HG03135 (cell line): ENCODE data around the gene WFIKKN2.

ENCODE experiments used
- ATAC-seq: cut with Tn5 transposase; IDR thresholded peaks from one replicate; pipeline ENCODE4 v1.9.1; 2021; ENCODE audit warnings: mild to moderate bottlenecking, moderate library complexity; ENCODE audit not compliant: unreplicated experiment

The WFIKKN2 gene

GRCh38 chr17:50807675-50808074 is 27.7 kb upstream of the WFIKKN2 start:
- no peak for ATAC-seq

GRCh38 chr17:50808413-50808812 is 27.0 kb upstream of the WFIKKN2 start:
- no peak for ATAC-seq

GRCh38 chr17:50808888-50809287 is 26.5 kb upstream of the WFIKKN2 start:
- no peak for ATAC-seq

- ATAC-seq = no peak
Measured at GRCh38 chr17:50813583-50813982, 21.8 kb upstream of the WFIKKN2 start.

GRCh38 chr17:50815400-50815799 is 20.0 kb upstream of the WFIKKN2 start:
- no peak for ATAC-seq

GRCh38 chr17:50816271-50816670 is 19.1 kb upstream of the WFIKKN2 start:
- no peak for ATAC-seq

- ATAC-seq = no peak
Measured at GRCh38 chr17:50816771-50817751, 18.3 kb upstream of the WFIKKN2 start.

GRCh38 chr17:50817838-50818237 is 17.5 kb upstream of the WFIKKN2 start:
- ATAC-seq = no peak

GRCh38 chr17:50818261-50818660 is 17.1 kb upstream of the WFIKKN2 start:
- no peak for ATAC-seq

- ATAC-seq = no peak
Measured at GRCh38 chr17:50818921-50819657, 16.3 kb upstream of the WFIKKN2 start.

GRCh38 chr17:50820651-50821050 is 14.7 kb upstream of the WFIKKN2 start:
- no peak for ATAC-seq

GRCh38 chr17:50822550-50822949 is 12.8 kb upstream of the WFIKKN2 start:
- no peak for ATAC-seq

GRCh38 chr17:50824429-50824828 is 11.0 kb upstream of the WFIKKN2 start:
- ATAC-seq = no peak

- no peak for ATAC-seq
Measured at GRCh38 chr17:50825188-50825587, 10.2 kb upstream of the WFIKKN2 start.

GRCh38 chr17:50828508-50829170 is 6.7 kb upstream of the WFIKKN2 start:
- peak; percentile 56 for ATAC-seq

GRCh38 chr17:50829332-50829731 is 6.1 kb upstream of the WFIKKN2 start:
- no peak for ATAC-seq

- no peak for ATAC-seq
Measured at GRCh38 chr17:50830352-50830751, 5.0 kb upstream of the WFIKKN2 start.

GRCh38 chr17:50830994-50831393 is 4.4 kb upstream of the WFIKKN2 start:
- ATAC-seq = no peak

- no peak for ATAC-seq
Measured at GRCh38 chr17:50831471-50831928, 3.9 kb upstream of the WFIKKN2 start.

GRCh38 chr17:50832267-50832863 is 3.0 kb upstream of the WFIKKN2 start:
- no peak for ATAC-seq

GRCh38 chr17:50832864-50833381 is 2.5 kb upstream of the WFIKKN2 start:
- ATAC-seq = no peak
